K562 (cell line): Measurements from ENCODE around the gene LRGUK. TPM values are rescaled to one million over a fixed set of nuclear protein-coding genes. Genes with fewer than 3 reads are reported as not detected.

Experiments used
- ATAC-seq: fragments of 200-7000 bp; cut with Tn5 transposase; 3 replicates; pipeline ENCODE4 v1.9.1; 2020; ENCODE audit warnings: moderate library complexity
- BruUV-seq: library from RNA; stranded (reverse); fragments of 400-500 nt; replicated peaks from 2 replicates; lab custom pipeline; 2021; lab: Mats Ljungman, UMichigan
- CTCF ChIA-PET: fragments of 300-600 bp; formaldehyde crosslinking; extraction: SDS; loops from one replicate; lab custom pipeline; 2021; ENCODE audit warnings: low intra/inter-chr PET ratio; lab: Yijun Ruan, JAX
- POLR2A ChIA-PET: fragments of 300-600, 350-650 bp; sonication (Branson Sonifier 250); formaldehyde crosslinking; extraction: SDS; loops from one replicate; lab custom pipeline; 2021; ENCODE audit warnings: antibody characterized with exemption, inconsistent platforms; lab: Yijun Ruan, JAX
- DNase-seq, 4 experiments: peaks; one replicate each; pipeline versions ENCODE4 v3.0.0 to v3.0.0-alpha.2; 2011 to 2018; ENCODE audit warnings: low spot score in 3 of 4, mixed read lengths in 3 of 4; ENCODE audit errors: extremely low read depth in 1 of 4
- FAIRE-seq: peaks from 2 replicates; lab custom pipeline; 2011; peaks lifted over from hg19 to GRCh38; lab: Jason Lieb, UNC
- H2AFZ ChIP-seq: 2 replicates; pipeline ENCODE4 v1.6.0; 2011; ENCODE audit warnings: low read depth, low read length, control low read depth, inconsistent platforms
- H3K27ac ChIP-seq: fragments of 200-600 bp; 3 replicates; pipeline ENCODE4 v1.8.0; 2011; ENCODE audit warnings: low read depth, mild to moderate bottlenecking, control low read depth, inconsistent platforms, low read length, moderate library complexity, mixed read lengths; ENCODE audit errors: extremely low read depth
- H3K27me3 ChIP-seq, 2 experiments: fragments of 300-600 bp in 1 of 2; 2 replicates in 1 of 2; 3 replicates in 1 of 2; pipeline versions ENCODE4 v1.6.0 to v1.8.0; 2011; ENCODE audit warnings: inconsistent platforms in 2 of 2, low read length in 2 of 2, mild to moderate bottlenecking in 1 of 2, mixed read lengths in 1 of 2, moderate library complexity in 1 of 2; ENCODE audit not compliant: control insufficient read depth in 2 of 2, insufficient read depth in 2 of 2
- H3K36me3 ChIP-seq: fragments of 300-600 bp; 3 replicates; pipeline ENCODE4 v1.8.0; 2011; ENCODE audit warnings: mild to moderate bottlenecking, low read length, inconsistent platforms; ENCODE audit not compliant: control insufficient read depth, insufficient read depth
- H3K4me1 ChIP-seq, 2 experiments: fragments of 200-600 bp in 1 of 2; replicated peaks in 1 of 2; 2 replicates in 1 of 2; 3 replicates in 1 of 2; pipeline versions ENCODE4 v1.5.1 to v1.8.0; 2011; ENCODE audit warnings: inconsistent platforms in 2 of 2, low read length in 2 of 2, mild to moderate bottlenecking in 1 of 2, mixed read lengths in 1 of 2, moderate library complexity in 1 of 2; ENCODE audit not compliant: control insufficient read depth in 2 of 2, insufficient read depth in 2 of 2
- H3K4me2 ChIP-seq: 2 replicates; pipeline ENCODE4 v1.6.1; 2011; ENCODE audit warnings: low read length, control low read depth, inconsistent platforms, mixed read lengths; ENCODE audit not compliant: insufficient read depth
- H3K4me3 ChIP-seq: fragments of 200-600 bp; sonication (generic), shearing (Covaris generic); 2 replicates; pipeline ENCODE4 v1.5.1; 2016; ENCODE audit warnings: control low read depth, inconsistent platforms
- H3K79me2 ChIP-seq: fragments of 200-600 bp; 3 replicates; pipeline ENCODE4 v1.8.0; 2011; ENCODE audit warnings: low read length, inconsistent platforms; ENCODE audit not compliant: control insufficient read depth, insufficient read depth
- H3K9ac ChIP-seq, 2 experiments: 2 replicates each; pipeline versions ENCODE4 v1.6.0 to v1.6.1; 2011; ENCODE audit warnings: low read depth in 2 of 2, low read length in 2 of 2, control low read depth in 1 of 2, inconsistent platforms in 1 of 2, mild to moderate bottlenecking in 1 of 2, mixed read lengths in 1 of 2; ENCODE audit not compliant: insufficient read depth in 1 of 2
- H3K9me1 ChIP-seq: one replicate; pipeline ENCODE4 v1.6.0; 2011; ENCODE audit warnings: inconsistent platforms, mild to moderate bottlenecking, low read length, moderate library complexity; ENCODE audit not compliant: control insufficient read depth, insufficient read depth
- H3K9me3 ChIP-seq: replicated peaks from 2 replicates; pipeline ENCODE4 v1.5.1; 2011; ENCODE audit warnings: low read depth, low read length, inconsistent platforms; ENCODE audit not compliant: control insufficient read depth, insufficient read depth
- H4K20me1 ChIP-seq: replicated peaks from 2 replicates; pipeline ENCODE4 v1.6.1; 2011; ENCODE audit warnings: low read length, inconsistent platforms, mixed read lengths; ENCODE audit not compliant: control insufficient read depth, insufficient read depth
- CBFA2T2 ChIP-seq: fragments of 450-650 bp; conservative IDR thresholded peaks from 2 replicates; pipeline ENCODE4 v1.6.1; 2017; ENCODE audit warnings: mild to moderate bottlenecking
- CBX1 ChIP-seq: sonication (generic); IDR thresholded peaks from 2 replicates; pipeline ENCODE4 v1.6.1; 2016; ENCODE audit warnings: antibody characterized with exemption, low read depth, mild to moderate bottlenecking
- CCNT2 ChIP-seq: IDR thresholded peaks from 2 replicates; pipeline ENCODE4 v1.6.1; 2011; ENCODE audit warnings: borderline replicate concordance, low read depth, mild to moderate bottlenecking, moderate library complexity, mixed read lengths, low read length; ENCODE audit not compliant: insufficient read length; ENCODE audit errors: extremely low read depth
- DLX4 ChIP-seq: fragments of 250-450 bp; sonication (Bioruptor Pico); IDR thresholded peaks from 2 replicates; pipeline ENCODE4 v1.6.1; 2021; ENCODE audit warnings: mild to moderate bottlenecking
- ILF3 ChIP-seq: fragments of 450-650 bp; IDR thresholded peaks from 2 replicates; pipeline ENCODE4 v1.6.1; 2018; ENCODE audit warnings: antibody characterized with exemption, mild to moderate bottlenecking, moderate library complexity, borderline replicate concordance
- RBBP5 ChIP-seq: fragments of 200-600 bp; sonication (generic); IDR thresholded peaks from 2 replicates; pipeline ENCODE4 v1.6.1; 2012; ENCODE audit warnings: borderline replicate concordance, mild to moderate bottlenecking, low read length, control low read depth, inconsistent platforms; ENCODE audit not compliant: insufficient read depth, poor library complexity, severe bottlenecking
- RFX5 ChIP-seq: IDR thresholded peaks from 2 replicates; pipeline ENCODE4 v1.6.1; 2011; ENCODE audit warnings: low read depth, mild to moderate bottlenecking, improper control_type of control experiment, low read length
- SETDB1 ChIP-seq: IDR thresholded peaks from one replicate; pipeline ENCODE4 v1.6.1; 2012; ENCODE audit warnings: low read length, control low read depth, inconsistent platforms
- SIX5 ChIP-seq, 2 experiments: IDR thresholded peaks; 2 replicates each; pipeline ENCODE4 v1.6.1; 2011; ENCODE audit warnings: low read length in 2 of 2, borderline replicate concordance in 1 of 2, low read depth in 1 of 2, mild to moderate bottlenecking in 1 of 2, moderate library complexity in 1 of 2; ENCODE audit not compliant: insufficient read depth in 1 of 2
- TCFL5 ChIP-seq: fragments of 250-450 bp; sonication (Bioruptor Pico); conservative IDR thresholded peaks from 2 replicates; pipeline ENCODE4 v1.6.1; 2021; ENCODE audit warnings: mild to moderate bottlenecking, moderate library complexity, matching md5 sums
- TGIF2 ChIP-seq: sonication (generic); formaldehyde crosslinking; IDR thresholded peaks from 2 replicates; pipeline ENCODE4 v1.8.1; 2022; ENCODE audit warnings: mild to moderate bottlenecking, missing genetic modification reagents, moderate library complexity
- U2AF1 ChIP-seq: fragments of 200-400 bp; formaldehyde crosslinking; optimal IDR thresholded peaks from 2 replicates; pipeline ENCODE3; 2017; ENCODE audit warnings: mild to moderate bottlenecking, low read depth, low read length, moderate library complexity
- WGBS: fragments of 100-300 bp; shearing (Covaris generic); methylation state at CpG from one replicate; pipeline ENCODE4 v1.1.6; 2016; ENCODE audit warnings: low coverage, mixed read lengths; ENCODE audit not compliant: insufficient coverage; ENCODE audit errors: missing lambda C conversion rate; 5-methylcytosine and 5-hydroxymethylcytosine counted together
- in situ Hi-C: fragments of 300-500 bp; cut with MboI; formaldehyde crosslinking; loops from 4 replicates; pipeline ENCODE4 v1.15.0; 2018; ENCODE audit warnings: inconsistent platforms, mixed read lengths
- intact Hi-C: fragments of 100-400 bp; cut with micrococcal nuclease; formaldehyde crosslinking; loops from 2 replicates; pipeline ENCODE4 v1.14.2; 2022
- polyA plus RNA-seq, 8 experiments: library from polyadenylated mRNA; depleted of rRNA in 4 of 8; stranded (reverse) in 5 of 8; unstranded in 3 of 8; fragments of >200 nt; fragmentation: Nextera tagmentation in 2 of 8; fragmentation: Illumina TruSeq in 1 of 8; extraction: Ambion mirVana in 2 of 8; extraction: Trizol in 1 of 8; gene quantifications; 2 replicates each; pipeline versions ENCODE4 v1.2.1 to v1.2.3, GENCODE V29; 2011 to 2014; ENCODE audit warnings: inconsistent platforms in 1 of 8, missing spikeins in 1 of 8
- total RNA-seq, 7 experiments: library from RNA; depleted of rRNA in 6 of 7; stranded (reverse); fragments of >200 nt in 6 of 7; fragmentation: Illumina TruSeq in 2 of 7; extraction: Trizol in 2 of 7; gene quantifications; 2 replicates each; pipeline versions ENCODE4 v1.2.1 to v1.2.3, GENCODE V29; 2011 to 2021; ENCODE audit warnings: low replicate concordance in 1 of 7

Gene LRGUK
- total and polyA plus RNA-seq, 9 of the 15 experiments (the other 6 are each of a cell fraction or from before 2014, with no cell fraction given) = 0.04 to 0.33 (median 0.18) TPM

GRCh38 chr7:134153493-134154136 is 26.5 kb downstream of the LRGUK start:
- H3K36me3 ChIP-seq = no peaks in the 10 kb centered on the region
- no peak overlapping the region for H3K27ac ChIP-seq
- no peak overlapping the region for H2AFZ ChIP-seq
- H3K4me2 ChIP-seq = no peak overlapping the region
- POLR2A ChIA-PET = interaction anchor here (0.9 to 1.5 kb wide), 4 partner anchors 8 to 21 kb away, joined by 3 to 4 read pairs (median 4); no protein-coding TSS in a partner anchor
- intact Hi-C loops = no loop called here
- H3K27me3 ChIP-seq = no peaks in the 10 kb centered on the region
- FAIRE-seq = no peak
- H4K20me1 ChIP-seq = no peaks in the 10 kb centered on the region
- WGBS = 2% methylated on average over 3 of the region's 3 CpGs
- BruUV-seq = no TSS peak
- in situ Hi-C loops = no loop called here
- no peak for ATAC-seq
- H3K4me1 ChIP-seq = no peaks in the 10 kb centered on the region
- DNase-seq = no peak
- H3K79me2 ChIP-seq = no peaks in the 10 kb centered on the region
- no peaks in the 10 kb centered on the region for H3K9me1 ChIP-seq
- no peak for TF ChIP-seq TGIF2
- no peak for TF ChIP-seq CBX1
- TF ChIP-seq CCNT2 = no peak
- no peak for TF ChIP-seq U2AF1
- TF ChIP-seq RBBP5 = no peak
- no peak for TF ChIP-seq SIX5 (IDR thresholded peaks at IDR 0.05; ENCODE audit: borderline replicate concordance in 1 of 2, insufficient read depth in 1 of 2, low read depth in 1 of 2, low read length in 2 of 2)
- no peak for TF ChIP-seq SETDB1
- no peak for TF ChIP-seq DLX4
- no peak for TF ChIP-seq TCFL5 (CRISPR knock-in tag)
- no peak for TF ChIP-seq RFX5
- no peak for TF ChIP-seq ILF3
- TF ChIP-seq CBFA2T2 = no peak
- CTCF ChIA-PET = no interaction called here
- no peaks in the 10 kb centered on the region for H3K9me3 ChIP-seq
- no peak overlapping the region for H3K9ac ChIP-seq
- no peak overlapping the region for H3K4me3 ChIP-seq
